Measurements from ENCODE around the gene SMIM35.
A peak's percentile ranks its signal among the peaks of the same experiment; 100 is the strongest.

The SMIM35 gene

GRCh38 chr11:118108513-118108912, 21.8 kb upstream of the SMIM35 start:
- no peak for DNase-seq

GRCh38 chr11:118106789-118107335, 20.1 kb upstream of the SMIM35 start:
- no peak for DNase-seq

GRCh38 chr11:118105657-118106305, 19.0 kb upstream of the SMIM35 start:
- DNase-seq: no peak

GRCh38 chr11:118104491-118104890, 17.7 kb upstream of the SMIM35 start:
- DNase-seq: no peak

GRCh38 chr11:118102721-118103261, 16.0 kb upstream of the SMIM35 start:
- DNase-seq: no peak

GRCh38 chr11:118100691-118101232, 14.0 kb upstream of the SMIM35 start:
- no peak for DNase-seq

GRCh38 chr11:118099838-118100556, 13.2 kb upstream of the SMIM35 start:
- DNase-seq: no peak

- peak; percentile 69 for DNase-seq
Measured at GRCh38 chr11:118098996-118099837, 12.5 kb upstream of the SMIM35 start.

GRCh38 chr11:118095967-118096367, 9.2 kb upstream of the SMIM35 start:
- DNase-seq: no peak

- no peak for DNase-seq
Measured at GRCh38 chr11:118095493-118095892, 8.7 kb upstream of the SMIM35 start.

GRCh38 chr11:118092907-118093571, 6.3 kb upstream of the SMIM35 start:
- no peak for DNase-seq

GRCh38 chr11:118091690-118092089, 4.9 kb upstream of the SMIM35 start:
- no peak for DNase-seq

- DNase-seq: no peak
Measured at GRCh38 chr11:118090545-118091162, 3.9 kb upstream of the SMIM35 start.

GRCh38 chr11:118088531-118088930, 1.8 kb upstream of the SMIM35 start:
- DNase-seq: no peak

- DNase-seq: no peak
Measured at GRCh38 chr11:118087931-118088330, 1.2 kb upstream of the SMIM35 start.

GRCh38 chr11:118084656-118085055, 2.1 kb downstream of the SMIM35 start:
- no peak for DNase-seq

- no peak for DNase-seq
Measured at GRCh38 chr11:118084247-118084646, 2.5 kb downstream of the SMIM35 start.

- no peak for DNase-seq
Measured at GRCh38 chr11:118082880-118083552, 3.7 kb downstream of the SMIM35 start.

- DNase-seq: no peak
Measured at GRCh38 chr11:118081241-118081958, 5.4 kb downstream of the SMIM35 start.

GRCh38 chr11:118080296-118080695, 6.5 kb downstream of the SMIM35 start:
- DNase-seq: no peak

Data from islet precursor cell (in vitro differentiated cells).